ENCODE results near the gene PACSIN2.

DNA sequence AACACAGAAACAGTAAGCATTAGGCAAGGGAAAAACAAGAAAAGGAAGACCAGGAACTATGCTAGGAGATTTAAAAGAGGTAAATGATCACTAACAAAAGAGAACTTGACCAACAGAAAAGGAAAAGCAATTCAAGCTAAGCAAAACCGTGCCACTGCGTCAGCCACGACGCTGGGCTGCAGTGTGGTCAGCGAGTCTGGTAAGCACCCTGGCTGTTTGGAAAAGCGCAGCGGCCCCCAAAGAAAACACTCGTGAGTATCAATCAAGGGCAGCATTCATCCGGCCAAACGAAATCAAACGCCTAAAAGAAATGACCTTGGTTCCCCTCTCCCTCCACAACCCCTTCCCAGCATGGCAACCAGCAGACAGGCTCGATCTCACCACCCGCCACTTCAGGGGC, 28.8 kb downstream of the PACSIN2 start:
- TF ChIP-seq EP300 (IDR thresholded peaks at IDR 0.05) (no peak), POLR2AphosphoS5 (IDR thresholded peaks at IDR 0.05) (no peak)
